ENCODE results near the gene UAP1L1.
A peak's percentile ranks its signal among the peaks of the same experiment; 100 is the strongest.

Gene UAP1L1

GRCh38 chr9:137041124-137041523, 36.2 kb upstream of the UAP1L1 start:
- no peak for DNase-seq (ENCODE audit: low read depth)

- no peak for DNase-seq (ENCODE audit: low read depth)
Observed at GRCh38 chr9:137042751-137043727, 34.3 kb upstream of the UAP1L1 start.

- no peak for DNase-seq (ENCODE audit: low read depth)
Observed at GRCh38 chr9:137044037-137044436, 33.3 kb upstream of the UAP1L1 start.

- no peak for DNase-seq (ENCODE audit: low read depth)
Observed at GRCh38 chr9:137044502-137045177, 32.7 kb upstream of the UAP1L1 start.

- peak; percentile 55 for DNase-seq (ENCODE audit: low read depth)
Observed at GRCh38 chr9:137045294-137046087, 31.8 kb upstream of the UAP1L1 start.

- DNase-seq (ENCODE audit: low read depth) = peak; percentile 77
Observed at GRCh38 chr9:137046088-137046787, 31.1 kb upstream of the UAP1L1 start, which contains the start of gene NPDC1. Gene NPDC1 (minus strand): TSS chr9:137046177. CDS start chr9:137045989, 188 bp downstream.

- no peak for DNase-seq (ENCODE audit: low read depth)
Observed at GRCh38 chr9:137048655-137049543, 28.4 kb upstream of the UAP1L1 start.

- DNase-seq (ENCODE audit: low read depth) = peak; percentile 51
Observed at GRCh38 chr9:137049544-137050449, 27.5 kb upstream of the UAP1L1 start.

GRCh38 chr9:137050570-137050969, 26.7 kb upstream of the UAP1L1 start:
- no peak for DNase-seq (ENCODE audit: low read depth)

- DNase-seq (ENCODE audit: low read depth) = no peak
Observed at GRCh38 chr9:137051145-137051724, 26.1 kb upstream of the UAP1L1 start.

- DNase-seq (ENCODE audit: low read depth) = no peak
Observed at GRCh38 chr9:137052293-137052692, 25.0 kb upstream of the UAP1L1 start.

GRCh38 chr9:137052998-137053943, 24.0 kb upstream of the UAP1L1 start:
- no peak for DNase-seq (ENCODE audit: low read depth)

GRCh38 chr9:137053944-137054931, 23.1 kb upstream of the UAP1L1 start, which contains the start of gene ENTPD2:
Gene ENTPD2 (minus strand): TSS chr9:137054061. CDS start chr9:137053997, 64 bp downstream.
- no peak for DNase-seq (ENCODE audit: low read depth)

- DNase-seq (ENCODE audit: low read depth) = no peak
Observed at GRCh38 chr9:137054932-137055384, 22.4 kb upstream of the UAP1L1 start.

- peak; percentile 82 for DNase-seq (ENCODE audit: low read depth)
Observed at GRCh38 chr9:137055385-137056364, 21.6 kb upstream of the UAP1L1 start.

All from EH (cell line).